ENCODE measurements around the gene UBA1. TPM values are rescaled to one million over a fixed set of nuclear protein-coding genes. Genes with fewer than 3 reads are reported as not detected.

The UBA1 gene
- total and polyA plus RNA-seq, 10 of the 15 experiments (the other 5 are each of a cell fraction or from before 2014, with no cell fraction given): 60.4 to 314 (median 216) TPM

DNA sequence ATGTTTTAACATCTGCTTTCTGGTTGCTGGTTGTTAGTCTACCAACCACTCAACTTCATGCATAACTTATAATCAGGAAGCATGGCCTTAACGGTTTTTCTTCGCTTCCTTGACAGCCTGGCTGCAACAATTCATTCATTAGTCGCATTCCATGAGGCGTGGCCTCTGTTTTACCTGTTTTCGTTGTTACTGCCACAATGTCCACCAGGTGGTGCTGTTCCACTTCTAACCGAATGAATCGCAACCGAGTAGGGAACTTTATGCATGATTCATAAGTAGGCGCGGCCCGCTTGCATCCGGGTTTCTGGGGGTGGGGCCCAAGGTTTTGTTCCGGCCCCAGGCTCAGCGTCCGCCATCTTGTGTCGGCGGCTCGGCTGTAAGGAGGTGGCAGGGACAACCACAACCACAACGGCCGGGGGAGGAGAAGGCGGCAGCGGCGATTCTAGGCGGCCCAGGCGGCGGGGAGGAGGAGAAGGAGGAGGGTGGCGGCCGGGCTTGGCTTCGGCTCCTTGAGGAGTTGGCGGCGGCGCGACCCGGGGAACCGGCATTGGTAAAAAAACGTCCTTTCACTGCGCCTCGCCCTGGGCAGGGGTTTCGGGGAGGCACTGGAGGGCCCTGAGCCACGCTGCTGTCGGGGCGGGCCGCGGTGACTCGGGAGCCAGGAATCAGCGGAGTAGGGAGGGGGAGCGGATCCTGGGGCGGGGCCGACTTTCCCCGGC, at the start of gene UBA1 (continued):
- TF ChIP-seq BCLAF1 (IDR thresholded peaks at IDR 0.05): no peak
- peak; percentile 97 for TF ChIP-seq YY1 (IDR thresholded peaks at IDR 0.05; ENCODE audit: low read depth, low read length)
- no peak for TF ChIP-seq E4F1 (IDR thresholded peaks at IDR 0.05; ENCODE audit: borderline replicate concordance, partially characterized antibody)
- TF ChIP-seq CHD2 (IDR thresholded peaks at IDR 0.05; ENCODE audit: borderline replicate concordance, low read depth, low read length): 0 out of 2 replicates have a peak, but pooled peaks have one; percentile 19
- peak; percentile 45; the same call in 1 of the 2 replicates for TF ChIP-seq IRF4 (IDR thresholded peaks at IDR 0.05; ENCODE audit: low read depth, low read length)
- peak; percentile 51 for TF ChIP-seq SP1 (IDR thresholded peaks at IDR 0.05; ENCODE audit: low read depth, low read length)
- peak; percentile 49 for TF ChIP-seq NKRF (conservative IDR thresholded peaks at IDR 0.05)
- no peak for TF ChIP-seq BMI1 (IDR thresholded peaks at IDR 0.05; ENCODE audit: borderline replicate concordance)
- TF ChIP-seq RAD51 (IDR thresholded peaks at IDR 0.05): no peak
- TF ChIP-seq NR2C1 (IDR thresholded peaks at IDR 0.05): 0 out of 2 replicates have a peak, but pooled peaks have one; percentile 38
- TF ChIP-seq, protein P1, sequence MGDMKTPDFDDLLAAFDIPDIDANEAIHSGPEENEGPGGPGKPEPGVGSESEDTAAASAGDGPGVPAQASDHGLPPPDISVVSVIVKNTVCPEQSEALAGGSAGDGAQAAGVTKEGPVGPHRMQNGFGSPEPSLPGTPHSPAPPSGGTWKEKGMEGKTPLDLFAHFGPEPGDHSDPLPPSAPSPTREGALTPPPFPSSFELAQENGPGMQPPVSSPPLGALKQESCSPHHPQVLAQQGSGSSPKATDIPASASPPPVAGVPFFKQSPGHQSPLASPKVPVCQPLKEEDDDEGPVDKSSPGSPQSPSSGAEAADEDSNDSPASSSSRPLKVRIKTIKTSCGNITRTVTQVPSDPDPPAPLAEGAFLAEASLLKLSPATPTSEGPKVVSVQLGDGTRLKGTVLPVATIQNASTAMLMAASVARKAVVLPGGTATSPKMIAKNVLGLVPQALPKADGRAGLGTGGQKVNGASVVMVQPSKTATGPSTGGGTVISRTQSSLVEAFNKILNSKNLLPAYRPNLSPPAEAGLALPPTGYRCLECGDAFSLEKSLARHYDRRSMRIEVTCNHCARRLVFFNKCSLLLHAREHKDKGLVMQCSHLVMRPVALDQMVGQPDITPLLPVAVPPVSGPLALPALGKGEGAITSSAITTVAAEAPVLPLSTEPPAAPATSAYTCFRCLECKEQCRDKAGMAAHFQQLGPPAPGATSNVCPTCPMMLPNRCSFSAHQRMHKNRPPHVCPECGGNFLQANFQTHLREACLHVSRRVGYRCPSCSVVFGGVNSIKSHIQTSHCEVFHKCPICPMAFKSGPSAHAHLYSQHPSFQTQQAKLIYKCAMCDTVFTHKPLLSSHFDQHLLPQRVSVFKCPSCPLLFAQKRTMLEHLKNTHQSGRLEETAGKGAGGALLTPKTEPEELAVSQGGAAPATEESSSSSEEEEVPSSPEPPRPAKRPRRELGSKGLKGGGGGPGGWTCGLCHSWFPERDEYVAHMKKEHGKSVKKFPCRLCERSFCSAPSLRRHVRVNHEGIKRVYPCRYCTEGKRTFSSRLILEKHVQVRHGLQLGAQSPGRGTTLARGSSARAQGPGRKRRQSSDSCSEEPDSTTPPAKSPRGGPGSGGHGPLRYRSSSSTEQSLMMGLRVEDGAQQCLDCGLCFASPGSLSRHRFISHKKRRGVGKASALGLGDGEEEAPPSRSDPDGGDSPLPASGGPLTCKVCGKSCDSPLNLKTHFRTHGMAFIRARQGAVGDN (IDR thresholded peaks at IDR 0.05): no peak
- TF ChIP-seq NFIC (IDR thresholded peaks at IDR 0.05; ENCODE audit: low read depth, low read length): no peak
- peak; percentile 53 for TF ChIP-seq IKZF1 (conservative IDR thresholded peaks at IDR 0.05)
- TF ChIP-seq, protein P2, sequence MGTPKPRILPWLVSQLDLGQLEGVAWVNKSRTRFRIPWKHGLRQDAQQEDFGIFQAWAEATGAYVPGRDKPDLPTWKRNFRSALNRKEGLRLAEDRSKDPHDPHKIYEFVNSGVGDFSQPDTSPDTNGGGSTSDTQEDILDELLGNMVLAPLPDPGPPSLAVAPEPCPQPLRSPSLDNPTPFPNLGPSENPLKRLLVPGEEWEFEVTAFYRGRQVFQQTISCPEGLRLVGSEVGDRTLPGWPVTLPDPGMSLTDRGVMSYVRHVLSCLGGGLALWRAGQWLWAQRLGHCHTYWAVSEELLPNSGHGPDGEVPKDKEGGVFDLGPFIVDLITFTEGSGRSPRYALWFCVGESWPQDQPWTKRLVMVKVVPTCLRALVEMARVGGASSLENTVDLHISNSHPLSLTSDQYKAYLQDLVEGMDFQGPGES (IDR thresholded peaks at IDR 0.05): no peak
- TF ChIP-seq BCL11A (IDR thresholded peaks at IDR 0.05; ENCODE audit: low read depth, low read length): no peak
- 0 out of 4 replicates have a peak, but pooled peaks of 1 of the 2 experiments have one; percentile 53 for TF ChIP-seq SRF (IDR thresholded peaks at IDR 0.05; ENCODE audit: low read depth in 2 of 2, low read length in 2 of 2)
- no peak for TF ChIP-seq MYB (IDR thresholded peaks at IDR 0.05; ENCODE audit: borderline replicate concordance, low read depth, low read length)

Data from GM12878 (cell line).